HG03378 (cell line): ENCODE data around the gene MEF2C.

ENCODE experiments used
- ATAC-seq: cut with Tn5 transposase; IDR thresholded peaks from one replicate; pipeline ENCODE4 v1.9.1; 2021; ENCODE audit warnings: mild to moderate bottlenecking, moderate library complexity; ENCODE audit not compliant: unreplicated experiment

MEF2C gene

DNA sequence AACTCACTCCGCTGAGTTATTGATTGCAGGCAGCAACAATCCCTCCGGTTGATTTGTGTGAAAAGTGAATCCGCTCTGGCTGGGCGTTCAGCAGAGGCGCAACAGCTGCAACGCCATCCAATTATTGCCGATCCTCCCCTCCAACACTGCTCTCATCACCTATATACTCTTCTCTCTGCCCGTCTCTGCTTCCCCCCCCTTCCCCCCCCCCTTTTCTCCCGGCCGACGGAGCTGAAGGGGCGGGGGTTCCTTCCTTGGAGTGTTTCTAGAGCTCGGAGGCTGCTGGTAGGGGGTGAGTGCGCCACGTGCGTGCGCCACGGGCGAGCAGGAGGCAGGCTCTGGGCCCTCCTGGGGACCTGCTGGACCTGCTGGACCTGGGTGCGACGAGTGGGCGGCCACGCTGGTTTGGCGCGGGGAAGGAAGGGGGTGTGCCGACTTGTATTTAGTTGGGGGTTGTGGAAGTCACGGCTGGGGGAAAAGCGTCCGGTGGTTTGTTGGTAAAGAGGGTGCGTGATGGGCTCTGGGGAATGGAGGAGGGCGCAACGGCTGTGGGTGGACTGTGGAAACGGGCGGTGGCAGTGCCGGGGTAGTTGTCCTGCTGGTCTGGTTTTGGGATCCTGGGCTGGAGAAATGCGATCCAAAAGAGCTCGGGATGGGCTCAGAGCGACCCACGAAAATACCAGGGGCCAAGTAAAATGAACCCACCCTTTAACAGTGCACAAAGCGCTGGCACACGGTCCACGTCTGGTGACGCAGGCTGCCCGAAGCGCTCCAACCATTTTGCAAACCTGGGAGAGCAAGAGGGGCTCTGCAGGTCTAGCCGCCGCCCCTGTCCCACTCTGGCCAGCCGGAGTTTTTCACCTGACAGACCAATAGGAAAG is 6.4 kb upstream of the MEF2C start:
- ATAC-seq: peak; percentile 34

DNA sequence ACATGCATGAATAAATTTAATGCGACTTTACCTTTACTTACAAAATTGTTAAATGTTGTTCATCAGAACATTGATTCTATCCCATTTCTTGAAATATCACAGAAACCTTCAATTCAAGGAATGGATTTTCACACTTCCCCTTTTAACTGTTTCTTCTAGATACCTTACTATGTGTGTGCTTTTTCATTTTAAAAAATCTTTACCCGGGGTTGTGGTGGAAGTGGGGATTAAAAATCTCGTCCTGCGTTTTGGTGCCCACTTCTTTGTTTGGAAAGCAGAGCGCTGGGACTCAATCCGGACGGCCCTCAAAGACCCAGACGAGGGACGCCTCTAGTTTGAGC is 5.8 kb upstream of the MEF2C start:
- ATAC-seq: no peak

DNA sequence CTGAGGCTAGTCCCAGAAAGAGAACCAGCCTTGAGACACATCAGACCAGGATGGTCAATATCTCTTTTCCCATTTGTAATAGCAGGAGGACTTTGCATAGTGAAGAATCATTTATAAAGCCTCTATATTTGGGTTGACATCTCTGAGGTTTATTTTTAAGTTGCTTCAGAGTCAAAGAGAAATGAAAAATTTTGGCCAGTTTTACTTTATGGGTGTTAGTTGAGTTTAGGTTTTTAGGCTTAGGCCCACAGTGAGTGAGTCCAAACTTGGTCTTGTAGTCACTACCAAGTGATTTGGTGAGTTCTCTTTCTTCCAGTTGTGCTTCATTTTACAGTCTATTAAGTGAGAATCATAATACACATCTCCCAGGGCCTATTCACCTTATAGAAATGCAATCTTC is 5.3 kb upstream of the MEF2C start:
- no peak for ATAC-seq

DNA sequence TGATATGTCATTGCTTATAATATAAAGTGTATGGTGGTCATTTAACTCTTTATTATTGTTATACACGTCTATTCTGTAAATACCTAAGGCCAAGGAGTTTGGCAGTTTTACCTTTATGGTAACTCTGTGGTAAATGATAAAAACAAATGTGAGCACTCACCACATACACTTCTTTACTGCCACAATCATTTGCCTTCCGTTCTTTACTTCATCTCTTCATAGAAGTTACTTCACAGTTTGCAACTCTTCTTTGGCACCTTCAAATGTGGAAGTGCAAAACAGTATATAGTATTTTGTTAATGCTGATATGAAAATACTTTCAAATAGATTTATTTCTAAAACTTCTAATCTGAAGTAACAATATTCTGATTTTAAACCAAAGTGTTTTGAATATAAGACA is 4.4 kb upstream of the MEF2C start:
- ATAC-seq: no peak

DNA sequence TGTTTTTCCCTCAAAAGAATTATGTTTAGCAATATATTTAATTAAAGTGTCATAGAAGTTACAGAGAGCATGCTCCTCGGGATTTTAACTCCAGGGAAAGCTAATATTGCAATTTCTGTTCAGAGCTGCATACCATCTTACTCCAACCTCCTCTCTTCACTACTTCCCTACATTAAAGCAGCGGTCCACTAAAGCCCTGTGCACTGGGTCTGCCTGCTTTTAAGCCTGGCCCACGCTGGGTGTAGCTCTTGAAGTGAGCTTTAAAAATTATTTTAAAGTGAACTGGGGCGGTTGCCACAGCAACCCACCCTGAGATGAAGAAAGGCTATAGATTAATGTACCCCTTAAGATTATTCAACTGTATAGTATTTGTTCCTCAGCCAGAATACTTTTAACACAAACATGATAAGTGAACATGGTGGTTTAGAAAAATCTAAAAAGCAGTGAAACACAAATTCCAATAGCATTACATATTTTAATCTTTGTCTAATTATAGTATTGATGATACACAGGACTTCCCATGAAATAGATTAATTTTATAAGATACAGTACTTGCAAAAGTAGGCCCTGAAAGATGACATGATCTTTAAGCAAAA is 3.9 kb upstream of the MEF2C start:
- no peak for ATAC-seq

DNA sequence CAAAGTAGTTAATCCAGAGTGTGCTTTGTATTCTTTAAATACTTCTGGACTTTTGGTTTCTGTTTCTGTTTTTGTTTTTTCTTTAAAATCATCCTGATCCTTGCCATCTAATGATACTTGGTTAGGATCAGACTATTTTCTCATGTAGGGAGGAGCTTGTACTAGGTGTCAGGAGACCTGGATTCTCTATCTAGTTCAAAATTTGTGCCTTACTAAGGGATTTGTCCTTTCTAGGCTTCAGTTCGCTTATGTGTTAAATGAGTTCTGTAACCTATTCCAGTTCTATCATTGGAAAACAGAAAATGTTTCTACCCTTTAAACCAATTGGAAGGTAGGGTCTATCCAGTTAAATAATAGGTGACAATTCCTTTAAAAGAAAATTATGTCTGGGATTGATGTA is 3.3 kb upstream of the MEF2C start:
- ATAC-seq: no peak

DNA sequence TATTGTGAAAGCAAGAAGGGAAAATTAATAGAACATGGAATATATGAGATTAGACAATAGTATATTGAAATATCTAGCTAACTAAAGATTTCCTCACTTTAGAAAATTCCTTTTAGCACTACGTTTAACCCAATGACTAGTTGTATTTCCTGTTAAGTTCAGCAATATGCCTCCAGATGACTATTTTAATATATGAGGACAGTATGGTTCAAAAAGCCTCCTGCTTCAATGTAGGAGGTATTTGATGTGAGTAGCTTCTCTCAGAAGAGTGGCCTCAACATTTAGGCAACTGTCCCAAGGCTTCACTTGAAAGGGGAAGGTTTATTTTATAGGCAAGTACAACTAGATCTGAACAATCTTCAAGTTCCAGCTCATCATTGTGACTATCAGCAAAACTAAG is 2.0 kb upstream of the MEF2C start:
- no peak for ATAC-seq

DNA sequence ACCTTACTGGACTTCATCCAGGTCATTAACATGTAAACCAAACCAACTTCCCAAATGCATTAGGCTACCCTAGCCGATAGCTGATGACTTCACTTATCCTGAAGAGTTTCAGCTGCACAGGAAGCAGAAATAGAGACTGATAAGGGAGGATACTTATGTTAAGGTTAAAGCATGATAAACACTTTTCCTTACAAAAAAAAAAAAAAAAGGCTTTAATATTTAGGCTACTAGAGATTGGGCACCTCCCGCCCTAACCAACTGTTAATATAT is 1.6 kb upstream of the MEF2C start:
- no peak for ATAC-seq

DNA sequence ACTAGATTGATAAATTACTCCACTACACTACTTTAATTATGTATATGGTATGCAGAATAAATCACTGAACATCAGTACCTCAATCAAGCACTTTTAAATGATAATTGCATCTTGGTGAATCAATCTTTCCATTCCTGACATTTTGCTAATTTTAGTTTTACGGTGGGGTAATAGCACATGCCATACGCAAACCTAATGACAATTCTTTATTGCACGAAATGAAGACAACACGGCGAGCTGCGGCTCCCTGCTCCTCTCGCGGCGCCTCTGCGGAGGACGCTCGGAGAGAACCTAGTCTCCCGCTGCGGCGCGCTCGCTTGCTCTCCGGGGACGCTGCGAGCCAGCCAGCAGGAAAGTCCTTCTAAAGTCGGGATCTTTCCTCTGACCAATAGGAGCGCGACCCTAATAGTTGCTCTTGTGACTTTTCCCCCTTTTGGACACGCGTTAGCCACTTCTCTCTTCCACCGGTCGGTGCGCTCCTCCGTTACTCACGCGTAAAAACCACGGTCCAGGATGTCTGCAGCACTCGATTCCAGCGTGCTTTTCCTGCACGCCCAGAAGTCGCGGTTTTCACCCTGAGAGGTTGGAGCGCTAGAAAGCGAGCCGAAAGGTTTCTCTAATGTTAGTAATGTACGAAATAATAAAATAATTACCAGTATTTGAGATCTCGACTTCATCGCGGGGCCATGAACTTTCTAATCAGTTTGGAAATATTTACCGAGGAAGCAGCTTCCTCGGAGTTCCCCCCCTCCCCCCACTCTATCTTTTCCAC is 1.0 kb upstream of the MEF2C start:
- ATAC-seq: no peak

DNA sequence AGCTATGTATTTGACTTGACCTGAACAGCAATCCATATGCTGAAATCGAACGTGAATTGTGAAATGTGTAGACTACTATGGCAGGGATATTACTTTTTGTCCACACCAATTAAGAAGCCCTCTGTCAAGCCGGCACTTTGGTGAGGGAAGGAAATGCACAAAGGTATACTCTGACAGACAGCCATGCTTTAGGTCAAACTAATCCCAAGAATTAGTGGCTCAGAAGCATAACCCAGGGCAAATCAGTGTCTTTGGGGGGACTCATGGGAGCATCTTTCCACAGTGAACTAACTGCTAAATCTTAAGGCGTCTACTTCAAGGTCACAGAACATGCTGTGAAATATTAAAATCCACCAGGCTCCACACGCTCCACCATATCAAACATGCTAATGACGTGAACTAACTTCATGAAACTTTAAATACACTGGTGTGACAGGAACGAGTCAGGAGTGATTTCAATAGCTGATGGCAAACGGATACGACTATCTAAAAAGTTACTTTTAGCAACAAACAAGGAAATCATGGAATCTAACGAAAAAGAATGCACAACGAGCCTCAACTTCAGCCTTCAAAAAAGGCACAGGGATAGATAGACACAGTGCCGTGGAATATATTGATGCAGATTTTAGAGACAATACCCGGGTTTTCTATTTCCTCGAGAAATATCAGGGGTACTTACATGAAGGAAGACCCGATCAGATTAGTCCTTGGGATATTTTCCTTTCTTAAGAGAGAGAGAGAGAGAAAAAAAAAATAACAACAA is 527 bp downstream of the MEF2C start:
- ATAC-seq: no peak

DNA sequence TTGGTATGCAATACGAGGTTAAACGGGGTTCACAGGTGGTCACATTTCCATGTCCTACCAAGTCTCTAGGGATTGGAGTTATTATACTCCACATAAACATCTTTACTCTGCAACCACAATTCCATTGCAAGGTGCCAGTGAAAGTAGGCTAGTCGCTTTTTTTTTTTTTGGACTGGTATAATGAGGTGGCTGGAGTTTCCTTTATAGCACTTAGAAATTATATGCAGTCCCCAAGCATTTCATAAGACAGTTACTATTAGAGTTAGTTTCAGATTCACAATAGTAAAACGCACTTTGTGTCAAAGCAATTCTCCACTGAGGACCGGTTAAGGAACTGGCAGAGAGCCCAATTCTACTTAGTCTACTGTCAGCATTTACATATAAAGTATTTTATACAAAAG is 1.4 kb downstream of the MEF2C start:
- no peak for ATAC-seq

DNA sequence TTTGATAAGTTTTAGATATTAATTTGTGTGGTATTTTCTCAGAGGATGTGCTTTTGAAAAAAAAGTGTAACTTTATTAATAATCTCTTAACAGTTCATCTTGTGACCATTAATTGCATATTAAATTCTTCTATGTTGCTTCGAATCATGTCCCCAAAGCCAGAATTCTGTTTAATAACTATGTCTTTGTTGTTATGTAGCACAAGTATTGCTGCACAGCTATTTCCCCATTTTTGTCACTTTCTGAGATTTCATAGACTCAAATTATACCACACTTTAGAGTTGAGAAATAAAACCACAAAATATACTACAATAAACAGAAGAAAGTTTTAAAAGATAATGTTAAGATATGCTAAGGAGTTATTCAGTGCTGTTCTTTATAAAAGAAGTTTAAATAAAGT is 2.8 kb downstream of the MEF2C start:
- ATAC-seq: no peak

DNA sequence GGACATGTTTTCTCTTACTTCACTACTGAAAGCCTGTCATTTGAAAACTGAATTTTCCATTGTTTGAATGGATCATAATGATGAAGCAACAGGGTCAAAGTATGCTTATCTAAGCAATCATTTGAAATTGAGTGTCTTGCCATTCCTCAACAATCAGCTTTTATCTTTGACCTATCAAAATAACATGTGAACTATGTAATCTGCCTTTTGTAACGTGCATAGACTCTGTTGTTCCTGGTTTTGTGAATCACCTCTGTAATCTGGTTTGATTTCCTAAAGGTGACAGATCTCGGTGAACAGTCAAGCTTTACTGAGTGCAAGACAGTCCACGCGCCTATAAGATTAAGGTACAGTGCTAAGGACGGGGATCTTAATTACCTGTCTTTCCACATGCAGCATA is 3.3 kb downstream of the MEF2C start:
- no peak for ATAC-seq

DNA sequence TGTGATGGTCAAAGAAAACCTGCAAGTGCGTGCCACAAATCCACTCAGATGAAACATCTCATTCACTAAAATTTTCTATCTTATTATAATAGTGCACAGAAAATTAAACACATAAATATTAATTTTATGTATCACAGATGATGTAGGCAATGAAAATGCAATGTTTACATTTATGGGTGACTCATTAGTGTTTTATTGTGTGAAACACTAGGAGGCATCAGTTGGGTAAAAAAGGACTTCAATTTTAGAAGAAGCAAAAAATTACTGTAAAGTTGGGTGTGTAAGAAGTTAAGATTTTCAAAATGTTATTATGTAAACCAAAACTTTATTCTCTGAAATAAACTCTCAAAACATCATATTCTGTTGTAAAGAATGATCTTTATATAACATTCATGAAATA is 4.0 kb downstream of the MEF2C start:
- no peak for ATAC-seq

DNA sequence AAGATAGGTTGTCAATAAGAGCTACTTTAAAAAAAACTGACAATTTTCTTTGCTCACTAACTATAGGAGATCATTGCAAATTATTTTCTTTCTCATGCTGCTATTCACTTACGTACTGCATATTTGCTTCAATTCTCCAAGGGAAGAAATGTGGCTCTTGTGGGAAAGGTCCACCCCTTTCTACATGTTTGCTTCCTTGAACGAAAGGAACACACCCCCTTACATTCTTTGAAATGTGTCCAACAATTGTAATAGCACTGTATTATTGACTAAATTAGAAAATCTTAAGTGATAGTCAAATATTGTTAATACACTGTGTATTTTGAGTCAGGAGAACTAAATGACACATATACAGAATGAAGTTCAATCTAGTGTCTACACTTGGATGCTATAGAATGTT is 5.2 kb downstream of the MEF2C start:
- ATAC-seq: no peak

DNA sequence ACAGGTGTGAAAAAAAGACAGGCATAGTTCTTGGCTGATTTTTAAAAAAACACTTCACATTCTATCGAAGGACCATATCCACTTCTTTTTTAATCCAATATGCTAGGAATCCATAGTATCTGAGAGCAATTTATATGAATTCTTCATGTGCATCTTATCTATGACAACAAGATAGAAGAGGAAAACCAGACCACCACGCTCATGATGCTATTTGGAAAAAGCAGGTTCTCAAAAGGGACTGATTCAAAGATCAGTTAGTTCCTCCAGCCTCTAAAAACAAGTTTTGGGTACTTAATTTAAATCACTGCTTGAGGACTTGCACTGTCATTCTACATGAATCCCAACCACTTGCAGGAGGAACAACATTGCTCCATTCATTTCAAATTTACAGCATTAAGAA is 6.3 kb downstream of the MEF2C start:
- no peak for ATAC-seq

DNA sequence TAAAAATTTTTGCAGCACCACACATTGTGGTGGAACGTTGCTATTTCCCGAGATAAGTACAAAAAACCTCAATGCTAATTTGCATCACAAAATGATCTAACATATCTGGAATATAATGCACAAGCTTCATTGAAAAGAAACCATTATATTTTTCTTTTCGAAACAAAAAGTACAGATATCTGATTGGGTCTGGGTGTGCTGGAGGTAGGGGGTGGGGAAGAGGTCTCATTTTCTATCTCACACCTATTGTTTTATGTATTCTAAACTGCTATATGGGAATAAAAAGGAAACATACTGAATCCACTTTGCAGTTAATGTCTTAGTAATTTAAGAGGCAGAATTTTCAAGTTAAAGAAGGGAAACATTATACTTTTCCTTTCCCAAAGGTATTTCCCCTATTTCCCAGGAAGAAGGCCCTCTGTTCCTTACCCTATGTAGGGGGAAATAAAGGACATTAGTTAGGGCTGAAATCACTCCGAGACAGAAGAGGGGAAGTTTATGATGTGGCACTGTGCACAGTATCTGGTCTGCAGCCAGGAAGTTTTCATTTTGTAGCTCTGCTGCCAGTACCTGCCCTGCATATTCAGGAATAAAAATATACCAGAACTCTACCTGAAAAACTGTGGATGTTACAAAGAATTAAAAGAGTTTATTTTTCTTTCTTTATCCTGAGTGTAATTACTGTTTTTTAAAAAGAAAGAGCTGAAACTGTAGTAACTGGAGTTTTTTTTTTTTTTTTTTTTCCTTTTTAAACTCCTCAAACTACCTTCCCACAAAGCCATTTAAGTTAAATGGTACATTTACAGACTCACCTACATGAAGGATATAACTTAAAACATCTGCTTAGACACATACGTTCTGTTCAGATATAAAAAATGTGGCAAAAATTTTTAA is 7.4 kb downstream of the MEF2C start:
- ATAC-seq: peak; percentile 46

DNA sequence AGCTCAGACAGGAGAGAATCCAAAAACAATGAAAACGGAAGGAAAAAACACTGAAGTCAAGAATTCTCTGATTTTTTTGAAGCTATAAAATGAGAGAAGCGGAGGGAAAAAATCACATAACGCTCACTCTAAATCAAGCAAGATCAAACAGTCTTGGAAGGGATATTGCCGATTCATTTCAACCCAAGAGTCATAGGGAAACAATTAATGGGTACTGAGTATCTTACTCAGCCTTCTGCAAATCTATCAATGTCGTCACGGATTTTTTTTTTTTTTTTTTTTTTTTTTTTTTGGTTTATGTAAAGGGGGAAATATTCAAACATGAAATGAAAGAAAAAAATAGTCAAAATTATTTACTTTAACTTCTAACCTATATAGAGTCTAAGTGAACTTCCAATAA is 9.5 kb downstream of the MEF2C start:
- ATAC-seq: no peak

DNA sequence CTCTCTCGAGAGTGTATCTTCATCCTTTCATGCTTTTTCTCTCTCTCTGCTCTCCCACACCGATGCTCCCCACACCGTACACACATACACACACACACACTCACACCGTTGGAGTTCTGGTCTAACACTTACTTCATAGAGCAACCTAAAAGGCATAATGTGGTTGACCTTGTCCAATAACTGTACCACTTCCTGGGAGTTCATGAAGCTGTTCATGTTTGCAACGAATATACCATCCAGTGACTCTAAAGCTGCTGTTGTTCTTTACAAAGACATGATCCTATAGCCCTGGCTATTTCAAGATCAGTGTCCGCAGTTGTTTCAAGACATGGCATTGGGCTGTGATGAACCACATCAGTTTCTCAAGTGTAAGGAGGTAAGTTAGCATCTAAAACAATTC is 10.0 kb downstream of the MEF2C start:
- ATAC-seq: no peak

DNA sequence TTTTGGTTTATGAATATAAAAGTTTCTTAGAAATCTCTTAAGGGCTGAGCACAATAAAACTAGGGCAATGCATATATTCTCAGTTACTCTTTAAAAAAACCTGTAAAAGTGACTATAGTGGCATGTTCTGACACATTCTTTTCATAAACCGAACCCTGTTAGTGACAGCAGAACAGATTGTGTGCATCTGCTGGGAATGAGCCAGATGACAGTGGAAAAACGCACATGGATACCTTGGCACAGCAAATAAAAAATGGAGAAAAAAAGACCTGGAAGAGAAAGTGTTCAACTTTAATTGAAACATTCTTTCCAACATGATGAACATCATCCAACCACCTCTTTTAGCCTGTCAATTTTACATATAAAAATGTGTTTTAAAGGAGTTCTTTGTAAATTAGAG is 12.7 kb downstream of the MEF2C start:
- ATAC-seq: no peak
